ENCODE measurements around the gene SOWAHA.
A peak's percentile ranks its signal among the peaks of the same experiment; 100 is the strongest.

Gene SOWAHA

DNA sequence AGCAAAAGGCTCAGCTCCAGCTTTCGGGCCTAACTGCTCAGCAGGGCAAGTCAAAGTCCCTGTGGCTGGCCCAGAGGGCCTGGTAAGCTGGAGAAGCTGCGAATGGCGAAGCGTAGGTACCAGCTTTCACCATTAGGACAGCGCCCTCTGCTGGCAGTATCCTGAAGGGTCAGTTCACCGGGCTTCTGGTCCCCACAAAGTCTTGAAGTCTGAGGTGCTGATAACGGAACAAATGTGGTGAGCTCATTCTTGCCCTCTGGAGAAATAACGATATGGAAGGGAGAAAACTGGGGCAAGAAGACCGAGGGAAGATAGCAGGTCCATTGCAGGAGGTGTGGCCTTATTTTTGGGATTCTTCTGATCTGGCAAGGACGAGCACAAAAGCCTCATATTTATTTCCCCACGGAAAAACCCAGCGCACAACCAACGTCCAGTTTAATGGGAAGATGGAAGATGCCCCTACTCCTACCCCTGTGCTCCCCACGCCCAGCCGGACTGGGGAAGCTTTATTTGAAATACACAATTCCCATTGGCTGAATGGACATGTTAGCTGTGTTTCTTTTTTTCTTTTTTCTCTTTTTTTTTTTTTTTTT, 7.2 kb downstream of the SOWAHA start:
- no peak overlapping the region for H3K4me3 ChIP-seq (ENCODE audit: low read length)
- DNase-seq (ENCODE audit: low read depth): peak; percentile 90
- TF ChIP-seq, protein P1, sequence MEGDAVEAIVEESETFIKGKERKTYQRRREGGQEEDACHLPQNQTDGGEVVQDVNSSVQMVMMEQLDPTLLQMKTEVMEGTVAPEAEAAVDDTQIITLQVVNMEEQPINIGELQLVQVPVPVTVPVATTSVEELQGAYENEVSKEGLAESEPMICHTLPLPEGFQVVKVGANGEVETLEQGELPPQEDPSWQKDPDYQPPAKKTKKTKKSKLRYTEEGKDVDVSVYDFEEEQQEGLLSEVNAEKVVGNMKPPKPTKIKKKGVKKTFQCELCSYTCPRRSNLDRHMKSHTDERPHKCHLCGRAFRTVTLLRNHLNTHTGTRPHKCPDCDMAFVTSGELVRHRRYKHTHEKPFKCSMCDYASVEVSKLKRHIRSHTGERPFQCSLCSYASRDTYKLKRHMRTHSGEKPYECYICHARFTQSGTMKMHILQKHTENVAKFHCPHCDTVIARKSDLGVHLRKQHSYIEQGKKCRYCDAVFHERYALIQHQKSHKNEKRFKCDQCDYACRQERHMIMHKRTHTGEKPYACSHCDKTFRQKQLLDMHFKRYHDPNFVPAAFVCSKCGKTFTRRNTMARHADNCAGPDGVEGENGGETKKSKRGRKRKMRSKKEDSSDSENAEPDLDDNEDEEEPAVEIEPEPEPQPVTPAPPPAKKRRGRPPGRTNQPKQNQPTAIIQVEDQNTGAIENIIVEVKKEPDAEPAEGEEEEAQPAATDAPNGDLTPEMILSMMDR (IDR thresholded peaks at IDR 0.05; ENCODE audit: insufficient read depth, low read depth, low read length, missing control alignments): peak; percentile 93

DNA sequence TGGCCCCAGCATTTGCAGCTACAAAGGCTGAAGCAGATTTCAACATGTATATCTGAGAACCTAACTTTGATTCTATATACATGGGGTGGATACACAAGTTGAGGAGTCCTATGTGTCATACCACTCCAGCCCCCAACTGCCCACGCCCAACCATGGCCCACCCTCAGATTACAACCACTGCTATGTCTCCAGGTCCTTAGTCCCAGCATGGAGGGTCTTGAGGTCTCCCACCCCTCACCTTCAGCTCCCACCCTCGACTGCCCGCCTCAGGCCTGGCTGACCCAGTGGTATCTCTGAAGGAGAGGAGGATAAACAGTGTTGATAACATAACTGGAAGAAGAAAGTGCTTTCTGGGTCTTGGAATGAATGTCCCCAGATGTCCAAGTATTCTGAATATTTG, 8.2 kb downstream of the SOWAHA start:
- TF ChIP-seq, protein P1 (IDR thresholded peaks at IDR 0.05; ENCODE audit: insufficient read depth, low read depth, low read length, missing control alignments): no peak
- no peak for DNase-seq (ENCODE audit: low read depth)
- H3K4me3 ChIP-seq (ENCODE audit: low read length): no peak overlapping the region

DNA sequence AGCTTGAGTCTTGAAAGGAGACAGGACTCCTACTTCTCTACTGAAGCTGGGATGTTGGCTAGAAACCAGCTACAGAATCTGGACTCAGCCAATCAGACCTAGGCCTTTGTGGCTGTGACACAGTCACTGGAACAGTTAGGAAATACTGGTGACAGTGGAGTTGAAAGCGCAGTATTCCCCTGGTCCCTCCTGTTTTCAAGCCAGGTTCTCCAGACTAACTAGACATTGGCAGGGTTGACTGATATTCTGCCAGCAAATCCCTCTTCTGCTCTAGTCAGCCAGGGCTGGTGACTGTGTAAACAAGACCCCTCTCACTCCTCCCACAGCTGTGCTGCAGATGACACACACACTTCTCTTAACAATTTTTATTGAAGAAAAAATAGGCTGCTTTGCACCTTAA, 8.7 kb downstream of the SOWAHA start:
- H3K4me3 ChIP-seq (ENCODE audit: low read length): no peak overlapping the region
- TF ChIP-seq, protein P1 (IDR thresholded peaks at IDR 0.05; ENCODE audit: insufficient read depth, low read depth, low read length, missing control alignments): no peak
- DNase-seq (ENCODE audit: low read depth): no peak

DNA sequence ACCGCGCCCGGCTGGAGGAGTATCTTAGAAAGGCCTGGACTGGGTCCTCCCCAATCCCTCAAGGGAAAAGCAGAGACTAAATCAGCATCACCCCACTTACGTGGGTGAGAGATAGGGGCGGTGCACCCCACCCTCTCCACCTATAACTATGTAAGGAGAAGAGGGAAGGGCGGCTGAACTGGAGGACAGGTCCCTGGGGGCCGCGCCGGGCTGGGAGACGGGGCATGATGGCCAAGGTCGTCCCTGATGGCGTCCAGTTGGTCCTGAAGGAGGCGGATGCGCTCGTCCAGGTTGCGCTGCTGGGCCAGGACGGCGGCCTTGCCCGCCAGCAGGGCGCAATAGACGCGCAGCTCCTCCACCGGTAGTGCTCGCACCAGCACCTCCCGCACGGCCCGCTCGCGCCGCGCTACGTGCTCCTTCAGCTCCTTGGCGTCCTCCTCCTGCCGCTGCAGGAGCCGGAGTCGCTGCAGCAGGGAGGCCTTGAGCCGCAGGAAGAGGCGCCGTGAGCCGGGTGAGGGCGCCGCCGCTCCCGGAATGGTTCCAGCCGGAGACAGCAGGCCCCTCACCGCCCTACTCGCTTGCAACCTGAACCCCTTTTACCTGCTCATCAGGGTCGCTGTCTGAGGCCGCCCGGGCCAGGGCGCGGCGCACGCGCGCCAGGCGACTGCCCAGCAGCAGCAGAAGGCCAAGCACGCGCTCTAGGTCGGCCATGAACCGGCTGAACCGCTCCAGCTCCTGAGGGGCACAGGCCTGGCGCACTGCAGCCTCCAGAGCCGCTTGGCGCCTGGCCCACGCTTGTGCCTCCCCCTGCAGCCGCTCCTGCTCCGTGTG, 9.8 kb downstream of the SOWAHA start:
- peak overlapping the region; percentile 14 for H3K4me3 ChIP-seq (ENCODE audit: low read length)
- TF ChIP-seq, protein P1 (IDR thresholded peaks at IDR 0.05; ENCODE audit: insufficient read depth, low read depth, low read length, missing control alignments): no peak
- DNase-seq (ENCODE audit: low read depth): peak; percentile 50

DNA sequence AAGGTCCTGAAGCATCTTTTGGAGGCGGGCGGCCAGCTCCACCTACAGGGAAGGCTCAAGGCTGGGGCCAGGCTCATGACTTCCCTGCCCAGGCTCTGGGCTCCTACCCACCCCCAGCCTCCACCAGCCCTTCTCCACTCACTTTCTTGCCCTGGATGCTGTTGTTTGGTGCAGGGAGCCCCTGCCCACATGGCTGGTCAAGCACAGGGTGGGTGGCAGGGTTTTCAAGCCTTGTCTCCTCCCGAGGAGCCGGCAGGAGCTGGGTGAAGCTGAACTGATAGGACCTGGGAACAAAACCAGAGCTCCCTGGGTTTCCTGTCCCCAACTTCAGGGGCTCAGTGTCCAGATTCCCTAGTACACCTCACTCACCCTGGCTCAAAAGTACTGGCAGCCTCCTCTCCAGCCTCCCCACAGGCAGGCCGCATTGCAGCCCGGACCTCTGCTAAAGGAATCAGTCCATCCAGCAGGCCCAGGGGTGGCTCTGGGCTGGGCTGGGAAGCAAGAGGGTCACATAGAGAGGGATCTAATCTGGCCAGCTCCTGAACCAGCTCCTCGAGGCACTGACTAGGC, 10.5 kb downstream of the SOWAHA start:
- DNase-seq (ENCODE audit: low read depth): peak; percentile 33
- no peak overlapping the region for H3K4me3 ChIP-seq (ENCODE audit: low read length)
- TF ChIP-seq, protein P1 (IDR thresholded peaks at IDR 0.05; ENCODE audit: insufficient read depth, low read depth, low read length, missing control alignments): no peak

DNA sequence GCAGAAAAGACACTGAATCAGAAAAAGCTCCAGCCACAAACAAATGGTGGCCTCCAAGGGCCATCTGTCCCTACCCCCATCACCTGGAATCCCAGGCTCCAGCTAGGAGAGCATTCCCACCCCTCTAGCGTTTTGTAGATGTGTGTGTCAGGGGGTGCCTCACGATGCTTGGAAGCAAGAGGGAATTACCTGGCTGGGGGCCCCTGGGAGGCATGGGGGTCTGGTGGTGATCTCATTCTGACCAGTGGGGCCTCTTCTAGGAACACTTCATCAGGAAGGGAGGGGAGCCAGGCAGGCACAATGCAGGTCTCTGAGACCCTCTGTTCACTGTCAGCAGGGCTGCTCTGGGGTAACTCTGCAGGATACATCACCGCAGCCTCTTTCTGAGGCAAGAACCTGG, 11.3 kb downstream of the SOWAHA start:
- no peak overlapping the region for H3K4me3 ChIP-seq (ENCODE audit: low read length)
- no peak for DNase-seq (ENCODE audit: low read depth)
- TF ChIP-seq, protein P1 (IDR thresholded peaks at IDR 0.05; ENCODE audit: insufficient read depth, low read depth, low read length, missing control alignments): no peak
